ENCODE results near the gene TFR2. TPM values are rescaled to one million over a fixed set of nuclear protein-coding genes. Genes with fewer than 3 reads are reported as not detected.
A peak's percentile ranks its signal among the peaks of the same experiment; 100 is the strongest.

The TFR2 gene
- total and polyA plus RNA-seq, 9 of the 15 experiments (the other 6 are each of a cell fraction or from before 2014, with no cell fraction given) = 3.8 to 123 (median 51.1) TPM

- TF ChIP-seq ZNF124 (CRISPR knock-in tag; IDR thresholded peaks at IDR 0.05) (no peak), RB1 (IDR thresholded peaks at IDR 0.05; ENCODE audit: low read depth) (0 out of 2 replicates have a peak, but pooled peaks have one; percentile 12), NCOA2 (IDR thresholded peaks at IDR 0.05; ENCODE audit: partially characterized antibody in 2 of 2) (no peak), JUNB (CRISPR knock-in tag; conservative IDR thresholded peaks at IDR 0.05) (no peak), ETS1 (conservative IDR thresholded peaks at IDR 0.05; ENCODE audit: control insufficient read depth, low read depth, low read length) (peak; percentile 69), L3MBTL2 (IDR thresholded peaks at IDR 0.05) (peak; percentile 90), ZBED1 (IDR thresholded peaks at IDR 0.05) (0 out of 2 replicates have a peak, but pooled peaks have one; percentile 36), NR2C2 (CRISPR knock-in tag; IDR thresholded peaks at IDR 0.05) (no peak), NR2C2 (tag; IDR thresholded peaks at IDR 0.05) (peak; percentile 68), E2F6 (IDR thresholded peaks at IDR 0.05; ENCODE audit: borderline replicate concordance in 1 of 2, extremely low read depth in 1 of 2, insufficient read depth in 1 of 2, insufficient read length in 1 of 2, low read depth in 1 of 2, low read length in 1 of 2, poor library complexity in 1 of 2, severe bottlenecking in 1 of 2) (peak; percentile 20 to 90), CREB1 (IDR thresholded peaks at IDR 0.05) (peak; percentile 45; the same call in 1 of the 2 replicates), CREB1 (CRISPR knock-in tag; IDR thresholded peaks at IDR 0.05) (no peak), ZNF766 (CRISPR knock-in tag; conservative IDR thresholded peaks at IDR 0.05) (0 out of 2 replicates have a peak, but pooled peaks have one; percentile 44), ZNF778 (CRISPR knock-in tag; IDR thresholded peaks at IDR 0.05) (no peak), MEIS2 (IDR thresholded peaks at IDR 0.05; ENCODE audit: partially characterized antibody) (no peak), FOXM1 (IDR thresholded peaks at IDR 0.05; ENCODE audit: low read depth) (no peak), FOXM1 (CRISPR knock-in tag; IDR thresholded peaks at IDR 0.05; ENCODE audit: low read depth) (0 out of 2 replicates have a peak, but pooled peaks have one; percentile 10), HOMEZ (CRISPR knock-in tag; IDR thresholded peaks at IDR 0.05) (no peak), ZKSCAN3 (CRISPR knock-in tag; IDR thresholded peaks at IDR 0.05) (no peak), EGR1 (conservative IDR thresholded peaks at IDR 0.05) (peak; percentile 50; the same call in 1 of the 2 replicates), ZBTB7A (IDR thresholded peaks at IDR 0.05; ENCODE audit: borderline replicate concordance, control insufficient read depth, low read depth, low read length) (peak; percentile 2; the same call in 1 of the 2 replicates), HMGN3 (IDR thresholded peaks at IDR 0.05; ENCODE audit: borderline replicate concordance, extremely low read depth, insufficient read length, low read depth, low read length) (peak; percentile 70), NRF1 (conservative IDR thresholded peaks at IDR 0.05 in 1 of 2, IDR thresholded peaks at IDR 0.05 in 1 of 2) (peak; percentile 73 to 79), FOSL1 (tag; conservative IDR thresholded peaks at IDR 0.05) (peak; percentile 25; the same call in 1 of the 2 replicates)
Observed at GRCh38 chr7:100604976-100605911, 36.1 kb downstream of the TFR2 start (continued).

Data from K562 (cell line).